KBM-7 (cell line): ENCODE data around the gene GSDMA.

Experiments used
- DNase-seq: peaks from one replicate; pipeline ENCODE4 v3.0.0-alpha.2; 2015
- in situ Hi-C: fragments of 300-500 bp; cut with MboI; formaldehyde crosslinking; loops from 2 replicates; pipeline ENCODE4 v1.14.3; 2020; ENCODE audit warnings: low sequenced_read_pairs, low pct_unique_long_range_greater_than_20kb, mixed read lengths

Gene GSDMA

GRCh38 chr17:39952680-39953470, 9.9 kb upstream of the GSDMA start:
- in situ Hi-C loops = no loop called here

GRCh38 chr17:39953471-39953888, 9.3 kb upstream of the GSDMA start:
- DNase-seq = no peak
- in situ Hi-C loops = no loop called here

More at GRCh38 chr17:39952680-39953470, 9.9 kb upstream of the GSDMA start:
- peak; percentile 78 for DNase-seq

- DNase-seq = no peak
- in situ Hi-C loops = no loop called here
Observed at GRCh38 chr17:39954876-39955275, 7.9 kb upstream of the GSDMA start.

GRCh38 chr17:39955726-39956225, 7.0 kb upstream of the GSDMA start:
- DNase-seq = no peak
- in situ Hi-C loops = no loop called here

GRCh38 chr17:39960524-39961041, 2.2 kb upstream of the GSDMA start:
- DNase-seq = no peak

GRCh38 chr17:39963829-39964228, 1.0 kb downstream of the GSDMA start:
- no peak for DNase-seq
- in situ Hi-C loops = no loop called here

More at GRCh38 chr17:39960524-39961041, 2.2 kb upstream of the GSDMA start:
- in situ Hi-C loops = no loop called here

- in situ Hi-C loops = no loop called here
- DNase-seq = no peak
Observed at GRCh38 chr17:39965017-39965699, 2.4 kb downstream of the GSDMA start.

- no peak for DNase-seq
- in situ Hi-C loops = no loop called here
Observed at GRCh38 chr17:39966771-39967170, 4.0 kb downstream of the GSDMA start.

- DNase-seq = no peak
- in situ Hi-C loops = no loop called here
Observed at GRCh38 chr17:39968761-39969160, 6.0 kb downstream of the GSDMA start.

- DNase-seq = no peak
- in situ Hi-C loops = no loop called here
Observed at GRCh38 chr17:39969375-39969774, 6.6 kb downstream of the GSDMA start.

GRCh38 chr17:39970157-39970692, 7.4 kb downstream of the GSDMA start:
- DNase-seq = no peak
- in situ Hi-C loops = no loop called here

GRCh38 chr17:39971076-39971603, 8.3 kb downstream of the GSDMA start:
- in situ Hi-C loops = no loop called here

GRCh38 chr17:39972271-39972670, 9.5 kb downstream of the GSDMA start:
- DNase-seq = peak; percentile 29
- in situ Hi-C loops = no loop called here

More at GRCh38 chr17:39971076-39971603, 8.3 kb downstream of the GSDMA start:
- DNase-seq = no peak

- DNase-seq = no peak
- in situ Hi-C loops = no loop called here
Observed at GRCh38 chr17:39973496-39973895, 10.7 kb downstream of the GSDMA start.

GRCh38 chr17:39974433-39974832, 11.6 kb downstream of the GSDMA start:
- in situ Hi-C loops = no loop called here
- DNase-seq = no peak

GRCh38 chr17:39975801-39976200, 13.0 kb downstream of the GSDMA start:
- in situ Hi-C loops = no loop called here
- DNase-seq = no peak

- no peak for DNase-seq
- in situ Hi-C loops = no loop called here
Observed at GRCh38 chr17:39979016-39979670, 16.3 kb downstream of the GSDMA start.

- in situ Hi-C loops = no loop called here
- no peak for DNase-seq
Observed at GRCh38 chr17:39979893-39980350, 17.1 kb downstream of the GSDMA start.
